HG03097 (cell line): ENCODE data around the gene PFDN1.

ENCODE experiments used
- ATAC-seq: cut with Tn5 transposase; IDR thresholded peaks from one replicate; pipeline ENCODE4 v1.9.1; 2021; ENCODE audit not compliant: unreplicated experiment, low FRiP score

Gene PFDN1

GRCh38 chr5:140329739-140330481, 27.0 kb upstream of the PFDN1 start:
- no peak for ATAC-seq

GRCh38 chr5:140328036-140328764, 25.3 kb upstream of the PFDN1 start:
- no peak for ATAC-seq

GRCh38 chr5:140327589-140327988, 24.7 kb upstream of the PFDN1 start:
- ATAC-seq, result no peak

- no peak for ATAC-seq
Measured at GRCh38 chr5:140325486-140325885, 22.6 kb upstream of the PFDN1 start.

GRCh38 chr5:140324617-140325241, 21.8 kb upstream of the PFDN1 start:
- ATAC-seq, result no peak

GRCh38 chr5:140324041-140324600, 21.2 kb upstream of the PFDN1 start:
- ATAC-seq, result no peak

- ATAC-seq, result no peak
Measured at GRCh38 chr5:140322751-140323731, 20.1 kb upstream of the PFDN1 start.

- ATAC-seq, result no peak
Measured at GRCh38 chr5:140321796-140322195, 18.9 kb upstream of the PFDN1 start.

- ATAC-seq, result no peak
Measured at GRCh38 chr5:140319833-140320232, 16.9 kb upstream of the PFDN1 start.

- ATAC-seq, result no peak
Measured at GRCh38 chr5:140318792-140319191, 15.9 kb upstream of the PFDN1 start.

- no peak for ATAC-seq
Measured at GRCh38 chr5:140317859-140318258, 15.0 kb upstream of the PFDN1 start.

GRCh38 chr5:140312791-140313189, 9.9 kb upstream of the PFDN1 start:
- no peak for ATAC-seq

- no peak for ATAC-seq
Measured at GRCh38 chr5:140312067-140312790, 9.3 kb upstream of the PFDN1 start.

GRCh38 chr5:140311011-140311467, 8.1 kb upstream of the PFDN1 start:
- no peak for ATAC-seq

- ATAC-seq, result no peak
Measured at GRCh38 chr5:140310434-140310833, 7.5 kb upstream of the PFDN1 start.

GRCh38 chr5:140309706-140310249, 6.9 kb upstream of the PFDN1 start:
- no peak for ATAC-seq

GRCh38 chr5:140305471-140305870, 2.6 kb upstream of the PFDN1 start:
- no peak for ATAC-seq

GRCh38 chr5:140303966-140304365, 1.1 kb upstream of the PFDN1 start:
- ATAC-seq, result no peak

- ATAC-seq, result no peak
Measured at GRCh38 chr5:140301136-140301535, 1.8 kb downstream of the PFDN1 start.
